Skeletal muscle satellite cell (primary cell): ENCODE results near the gene FSHR.

ENCODE experiments used
- H3K27me3 ChIP-seq: 2 replicates; pipeline ENCODE4 v1.7.0; 2013; ENCODE audit warnings: low read length; ENCODE audit not compliant: control insufficient read depth, insufficient read depth
- H3K36me3 ChIP-seq: 2 replicates; pipeline ENCODE4 v1.7.0; 2013; ENCODE audit warnings: mild to moderate bottlenecking, control low read depth, low read length; ENCODE audit not compliant: insufficient read depth
- H3K4me1 ChIP-seq: 2 replicates; pipeline ENCODE4 v1.7.0; 2013; ENCODE audit warnings: low read length; ENCODE audit not compliant: control insufficient read depth, insufficient read depth
- H3K4me2 ChIP-seq: 2 replicates; pipeline ENCODE4 v1.7.0; 2013; ENCODE audit warnings: mild to moderate bottlenecking, low read length
- H3K4me3 ChIP-seq: 2 replicates; pipeline ENCODE4 v1.7.0; 2013; ENCODE audit warnings: low read length
- H3K9ac ChIP-seq: 2 replicates; pipeline ENCODE4 v1.7.0; 2013; ENCODE audit warnings: mild to moderate bottlenecking, low read depth, low read length, moderate library complexity
- H3K9me3 ChIP-seq: replicated peaks from 2 replicates; pipeline ENCODE4 v1.7.0; 2013; ENCODE audit warnings: mild to moderate bottlenecking, control low read depth, low read length

FSHR gene

DNA sequence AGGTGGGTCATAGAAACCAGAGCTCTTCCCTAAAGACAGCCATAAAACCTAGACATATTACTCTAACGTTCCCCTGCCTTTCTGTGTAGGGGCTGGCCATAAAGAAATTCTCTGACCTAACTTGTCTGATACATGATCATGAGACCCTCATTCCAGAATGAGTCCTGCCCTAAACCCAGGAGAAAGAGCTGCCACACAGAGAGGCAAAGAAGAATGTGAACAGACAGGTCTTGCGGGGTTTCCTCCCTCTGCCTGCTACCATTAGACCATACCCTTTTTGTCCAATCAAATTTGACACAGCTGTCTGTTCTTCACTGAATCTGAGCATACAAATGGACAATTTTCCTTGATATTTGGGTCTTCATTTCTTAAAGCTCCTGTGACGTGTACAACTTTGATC lies 200.0 kb downstream of the FSHR start:
- Histone ChIP-seq H3K36me3 (no peaks in the 10 kb centered on the region), H3K9ac (no peak overlapping the region), H3K4me1 (no peaks in the 10 kb centered on the region), H3K4me3 (no peak overlapping the region), H3K4me2 (no peak overlapping the region), H3K27me3 (no peaks in the 10 kb centered on the region), H3K9me3 (no peaks in the 10 kb centered on the region)

DNA sequence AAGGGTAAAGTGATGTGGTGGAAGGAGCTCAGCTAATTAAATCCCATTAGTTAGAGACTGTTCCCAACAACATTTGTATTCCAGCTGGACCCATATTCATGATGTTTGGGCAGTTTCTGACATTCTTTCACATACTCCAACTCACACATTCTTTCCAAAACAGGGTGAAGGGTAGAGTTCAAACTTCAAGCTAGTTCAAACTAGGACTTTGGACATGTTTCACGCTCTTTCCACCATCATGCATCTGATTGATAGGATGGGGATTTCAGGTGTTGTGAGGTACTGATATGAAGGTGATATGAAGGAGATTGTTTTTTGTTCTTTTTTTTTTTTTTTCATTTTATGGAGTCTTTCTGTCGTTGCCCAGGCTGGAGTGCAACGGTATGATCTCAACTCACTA lies 201.7 kb downstream of the FSHR start:
- no peaks in the 10 kb centered on the region for H3K9me3 ChIP-seq
- no peak overlapping the region for H3K4me2 ChIP-seq
- no peak overlapping the region for H3K9ac ChIP-seq
- no peaks in the 10 kb centered on the region for H3K4me1 ChIP-seq
- no peaks in the 10 kb centered on the region for H3K27me3 ChIP-seq
- no peak overlapping the region for H3K4me3 ChIP-seq
- H3K36me3 ChIP-seq, result no peaks in the 10 kb centered on the region

DNA sequence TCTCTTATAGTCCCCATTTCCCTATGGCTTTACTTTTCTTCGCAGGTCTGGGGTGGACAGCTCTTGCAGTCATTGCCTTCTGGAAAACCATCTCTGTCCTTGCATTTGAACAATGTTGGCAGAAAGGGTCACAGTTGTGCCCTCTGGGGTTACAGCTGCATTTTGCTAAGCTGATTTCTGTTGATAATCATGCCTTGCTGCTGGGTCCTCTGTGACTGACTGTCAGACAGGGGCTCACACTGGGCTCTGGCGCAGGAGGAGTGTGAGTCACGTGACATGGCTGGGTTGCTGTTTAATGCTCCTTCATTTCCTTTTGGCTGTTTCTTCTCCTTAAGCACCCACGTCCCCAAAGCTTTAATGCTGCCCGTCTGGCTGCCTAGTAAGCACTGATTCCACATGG lies 202.2 kb downstream of the FSHR start:
- H3K4me1 ChIP-seq, result no peaks in the 10 kb centered on the region
- H3K36me3 ChIP-seq, result no peaks in the 10 kb centered on the region
- H3K27me3 ChIP-seq, result no peaks in the 10 kb centered on the region
- no peaks in the 10 kb centered on the region for H3K9me3 ChIP-seq
- no peak overlapping the region for H3K9ac ChIP-seq
- no peak overlapping the region for H3K4me2 ChIP-seq
- H3K4me3 ChIP-seq, result no peak overlapping the region

DNA sequence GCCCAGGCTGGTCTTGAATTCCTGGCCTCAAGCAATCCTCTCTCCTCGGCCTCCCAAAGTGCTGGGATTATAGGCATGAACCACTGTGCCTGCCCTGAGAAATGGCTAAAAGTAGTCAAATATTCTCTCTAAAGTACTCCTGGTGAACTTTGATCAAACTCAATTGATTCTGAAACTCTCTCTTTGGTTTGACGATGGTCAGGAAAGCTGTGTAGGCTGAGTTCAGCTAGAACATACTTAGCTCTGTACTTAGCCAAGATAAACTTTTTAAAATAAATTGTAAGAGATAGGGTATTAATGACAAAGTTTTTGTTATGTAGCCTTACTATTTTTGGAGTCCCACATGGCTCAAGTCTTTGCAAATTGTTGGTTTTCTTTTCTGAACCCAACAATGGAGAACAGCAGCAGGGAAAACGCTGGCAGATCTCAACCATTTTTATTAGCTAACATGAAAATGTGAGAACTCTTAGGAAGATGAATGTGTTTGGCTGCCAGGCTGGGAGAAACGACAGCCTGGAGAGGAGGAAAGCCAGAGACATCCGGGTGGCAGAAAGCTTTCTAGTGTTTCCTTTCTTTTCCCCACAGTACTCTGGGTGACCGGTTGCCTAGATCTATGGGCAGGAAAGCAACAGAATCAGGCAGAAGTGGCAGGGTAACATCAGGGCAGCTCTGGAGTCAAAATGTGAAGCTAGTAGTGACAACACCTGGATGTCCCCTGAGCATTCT lies 205.8 kb downstream of the FSHR start:
- H3K4me3 ChIP-seq, result no peak overlapping the region
- no peaks in the 10 kb centered on the region for H3K27me3 ChIP-seq
- no peaks in the 10 kb centered on the region for H3K9me3 ChIP-seq
- no peaks in the 10 kb centered on the region for H3K36me3 ChIP-seq
- H3K9ac ChIP-seq, result no peak overlapping the region
- H3K4me1 ChIP-seq, result no peaks in the 10 kb centered on the region
- no peak overlapping the region for H3K4me2 ChIP-seq

DNA sequence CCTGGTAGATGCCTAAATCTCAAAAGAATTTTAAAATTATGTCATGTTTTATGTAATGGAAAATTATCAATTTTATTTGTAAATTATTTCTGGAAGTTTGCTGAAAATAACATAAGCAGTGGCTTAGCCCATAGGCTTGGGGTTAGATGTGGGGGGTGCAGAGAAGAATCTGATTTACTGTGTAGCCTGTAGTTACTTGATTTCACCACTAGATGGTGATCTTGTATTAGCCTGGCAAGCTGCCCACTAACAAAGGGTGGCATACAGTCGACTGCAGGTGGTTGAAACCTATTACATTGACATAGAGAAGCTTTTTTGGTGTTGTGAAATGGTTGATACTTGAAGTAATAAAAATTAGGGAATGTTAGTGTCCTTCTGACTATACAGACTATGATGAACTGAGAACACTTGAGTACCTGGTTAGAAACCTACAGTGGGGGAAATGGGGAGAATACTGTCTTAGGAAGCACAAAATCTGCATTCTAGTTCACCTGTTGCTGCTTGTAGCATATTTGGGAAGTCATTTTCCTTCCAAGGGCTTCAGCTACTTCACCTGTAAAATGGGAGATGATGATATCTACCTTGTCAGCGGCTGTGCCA lies 207.8 kb downstream of the FSHR start:
- Histone ChIP-seq H3K27me3 (no peaks in the 10 kb centered on the region), H3K4me3 (no peak overlapping the region), H3K36me3 (no peaks in the 10 kb centered on the region), H3K4me2 (no peak overlapping the region), H3K9ac (no peak overlapping the region), H3K9me3 (no peaks in the 10 kb centered on the region), H3K4me1 (no peaks in the 10 kb centered on the region)

DNA sequence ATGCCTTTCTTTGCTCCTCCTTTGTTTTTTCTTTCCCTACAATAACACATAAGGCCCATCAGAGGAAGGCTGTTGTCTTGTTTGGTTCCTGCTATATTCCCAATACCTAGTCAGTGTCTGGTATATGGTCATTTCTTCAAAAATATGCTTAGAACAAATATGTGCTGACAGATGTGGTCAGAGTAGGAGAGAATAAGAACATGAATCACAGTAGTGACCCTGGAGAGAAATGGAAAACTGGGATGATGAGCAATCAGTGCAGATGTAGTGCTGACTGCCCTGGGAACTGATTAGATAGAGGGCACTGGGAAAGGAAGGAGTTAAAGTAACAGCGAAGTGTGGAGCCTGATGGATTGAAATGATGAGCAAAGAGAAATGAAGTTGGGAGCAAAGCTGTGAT lies 209.4 kb downstream of the FSHR start:
- no peak overlapping the region for H3K4me2 ChIP-seq
- no peaks in the 10 kb centered on the region for H3K9me3 ChIP-seq
- H3K9ac ChIP-seq, result no peak overlapping the region
- H3K36me3 ChIP-seq, result no peaks in the 10 kb centered on the region
- H3K4me1 ChIP-seq, result no peaks in the 10 kb centered on the region
- no peaks in the 10 kb centered on the region for H3K27me3 ChIP-seq
- no peak overlapping the region for H3K4me3 ChIP-seq

DNA sequence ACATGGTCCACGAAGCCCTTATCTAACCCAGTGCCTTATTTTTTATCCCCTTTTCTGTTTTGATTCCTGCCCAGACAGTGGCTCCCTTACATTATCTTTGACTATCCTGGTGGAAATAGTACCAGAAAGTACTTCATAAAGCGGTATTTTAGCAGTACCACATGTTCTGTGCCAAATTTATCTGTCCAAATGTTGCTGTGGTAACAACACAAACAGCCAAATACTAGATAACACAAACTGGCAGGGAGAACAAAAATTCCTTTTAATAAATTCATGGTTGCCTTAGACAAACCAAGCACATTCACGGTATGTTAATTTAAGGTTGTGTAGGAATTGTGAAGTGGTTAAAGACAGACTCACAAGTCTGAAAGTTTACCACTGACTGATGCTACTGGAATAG lies 210.9 kb downstream of the FSHR start:
- no peak overlapping the region for H3K9ac ChIP-seq
- no peaks in the 10 kb centered on the region for H3K4me1 ChIP-seq

DNA sequence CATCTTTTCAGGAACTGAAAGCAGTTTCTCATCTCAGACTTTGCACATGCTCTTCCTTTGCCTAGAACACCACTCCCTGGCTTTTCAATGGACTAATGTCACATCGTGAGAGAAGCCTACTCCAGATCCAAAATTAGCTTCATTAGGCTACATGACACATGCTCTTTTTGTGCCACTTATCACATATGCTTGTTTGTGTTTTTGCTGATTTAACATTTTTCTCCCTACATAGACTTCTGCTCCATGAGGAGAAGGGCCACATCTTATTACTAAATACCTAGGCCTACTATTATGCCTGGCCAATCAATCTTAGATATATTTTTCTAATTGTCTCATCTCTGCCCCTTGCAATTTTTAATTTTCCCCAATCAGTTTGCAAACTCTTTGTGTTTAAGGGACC lies 212.4 kb downstream of the FSHR start:
- no peak overlapping the region for H3K4me3 ChIP-seq
- no peak overlapping the region for H3K4me2 ChIP-seq
- no peaks in the 10 kb centered on the region for H3K36me3 ChIP-seq
- no peaks in the 10 kb centered on the region for H3K27me3 ChIP-seq
- no peak overlapping the region for H3K9ac ChIP-seq
- H3K4me1 ChIP-seq, result no peaks in the 10 kb centered on the region
- no peaks in the 10 kb centered on the region for H3K9me3 ChIP-seq

More for the DNA sequence above, 210.9 kb downstream of the FSHR start:
- no peak overlapping the region for H3K4me3 ChIP-seq
- no peaks in the 10 kb centered on the region for H3K36me3 ChIP-seq
- H3K4me2 ChIP-seq, result no peak overlapping the region
- no peaks in the 10 kb centered on the region for H3K27me3 ChIP-seq
- H3K9me3 ChIP-seq, result no peaks in the 10 kb centered on the region

DNA sequence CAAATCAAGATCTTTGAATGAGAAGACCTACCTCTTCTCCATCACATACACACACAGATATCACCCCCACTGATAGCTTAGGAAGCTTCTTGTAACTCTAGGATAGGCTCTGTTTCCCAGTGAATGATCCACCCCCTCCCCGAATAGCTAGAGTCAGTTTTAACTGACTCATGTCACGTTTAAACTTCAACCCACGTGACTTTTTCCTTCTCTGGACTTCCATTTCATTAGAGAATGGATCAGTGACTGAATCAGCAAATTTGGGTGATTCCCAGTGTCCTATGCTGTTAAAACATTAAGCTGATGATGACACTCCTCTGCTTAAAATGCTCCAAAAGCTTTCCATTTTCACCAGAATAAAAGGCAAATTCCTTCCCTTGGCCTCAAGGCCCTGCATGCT lies 212.9 kb downstream of the FSHR start:
- no peak overlapping the region for H3K4me2 ChIP-seq
- no peaks in the 10 kb centered on the region for H3K4me1 ChIP-seq
- no peak overlapping the region for H3K9ac ChIP-seq
- no peaks in the 10 kb centered on the region for H3K27me3 ChIP-seq
- H3K36me3 ChIP-seq, result no peaks in the 10 kb centered on the region
- H3K4me3 ChIP-seq, result no peak overlapping the region
- H3K9me3 ChIP-seq, result no peaks in the 10 kb centered on the region

DNA sequence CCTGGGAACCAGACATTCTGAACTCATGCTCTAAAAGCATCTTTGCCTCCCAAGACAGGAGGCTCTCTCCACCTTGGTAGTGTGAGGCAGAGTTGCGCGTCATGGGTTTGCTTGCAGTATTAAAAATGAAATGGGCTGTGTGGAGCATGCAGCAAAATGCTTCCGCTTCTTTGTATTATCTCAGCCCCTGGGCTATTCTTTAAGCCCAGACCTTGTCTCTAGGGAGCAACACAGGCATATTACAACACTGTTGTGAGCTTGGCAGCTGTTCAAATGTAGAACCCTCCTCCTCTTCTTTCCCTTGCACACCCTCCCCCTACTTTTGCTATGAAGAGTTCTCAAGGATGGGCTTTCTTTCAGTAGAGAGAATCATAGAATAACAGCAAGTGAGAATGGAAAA lies 213.7 kb downstream of the FSHR start:
- Histone ChIP-seq H3K9me3 (no peaks in the 10 kb centered on the region), H3K4me2 (no peak overlapping the region), H3K9ac (no peak overlapping the region), H3K4me1 (no peaks in the 10 kb centered on the region), H3K36me3 (no peaks in the 10 kb centered on the region), H3K27me3 (no peaks in the 10 kb centered on the region), H3K4me3 (no peak overlapping the region)

DNA sequence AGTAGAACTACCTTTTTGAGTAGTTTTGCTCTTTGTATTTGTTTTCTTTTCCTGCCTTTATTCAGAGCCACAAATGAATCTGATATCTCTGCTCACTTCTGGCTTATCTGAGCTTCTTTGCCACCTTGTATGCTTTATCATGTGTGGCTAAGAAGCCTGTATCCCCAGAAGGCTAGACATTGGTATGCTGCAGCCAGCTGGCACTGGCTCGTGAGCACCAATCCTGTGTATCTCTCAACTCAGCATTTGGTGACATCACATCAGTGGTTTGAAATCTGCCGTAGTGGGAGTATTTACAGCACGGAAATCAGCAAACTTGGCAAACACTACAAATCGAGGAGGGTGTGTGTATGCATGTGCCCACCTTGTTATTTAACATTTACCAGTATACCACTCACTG lies 215.1 kb downstream of the FSHR start:
- no peaks in the 10 kb centered on the region for H3K9me3 ChIP-seq
- no peaks in the 10 kb centered on the region for H3K4me1 ChIP-seq
- no peak overlapping the region for H3K4me2 ChIP-seq
- no peaks in the 10 kb centered on the region for H3K36me3 ChIP-seq
- H3K9ac ChIP-seq, result no peak overlapping the region
- no peak overlapping the region for H3K4me3 ChIP-seq
- no peaks in the 10 kb centered on the region for H3K27me3 ChIP-seq

DNA sequence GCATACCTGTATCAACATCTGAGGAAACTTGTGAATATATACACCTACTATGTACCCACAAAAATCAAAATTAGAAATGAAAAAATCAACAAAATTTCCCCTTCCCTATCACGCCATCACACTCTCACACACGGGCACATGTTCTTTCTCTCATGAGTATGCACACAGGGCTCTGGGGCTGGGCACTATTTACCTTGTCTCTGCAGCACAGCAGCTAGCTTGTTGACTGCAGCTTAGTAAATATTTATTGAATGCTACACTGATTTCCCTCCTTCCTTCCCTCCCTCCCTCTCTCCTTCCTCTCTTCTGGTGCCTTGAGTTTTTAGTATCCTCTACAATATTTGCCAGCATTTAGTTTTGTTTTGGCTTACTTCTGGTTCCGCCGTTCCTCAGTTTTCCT lies 216.1 kb downstream of the FSHR start:
- Histone ChIP-seq H3K9me3 (no peaks in the 10 kb centered on the region), H3K4me3 (no peak overlapping the region), H3K27me3 (no peaks in the 10 kb centered on the region), H3K36me3 (no peaks in the 10 kb centered on the region), H3K4me2 (no peak overlapping the region), H3K4me1 (no peaks in the 10 kb centered on the region), H3K9ac (no peak overlapping the region)
